Right ventricle myocardium inferior (tissue), 1 donor: ENCODE data around the gene CCNQ. TPM values are rescaled to one million over a fixed set of nuclear protein-coding genes. Genes with fewer than 3 reads are reported as not detected.

ENCODE experiments used
- ATAC-seq: fragments of 200-7000 bp; cut with Tn5 transposase; one replicate; pipeline ENCODE4 v1.9.1; 2020; ENCODE audit warnings: mild to moderate bottlenecking, moderate library complexity
- DNase-seq: peaks from one replicate; pipeline ENCODE4 v3.0.0; 2021; ENCODE audit errors: missing footprints
- intact Hi-C: fragments of 100-400 bp; cut with DNase I; formaldehyde crosslinking; loops from one replicate; pipeline ENCODE4 v1.11.0; 2022
- total RNA-seq: library from RNA; stranded (reverse); fragmentation: NEBNext Ultra II Directional; extraction: Animal tissue kit (Norgen Biotek cat#: 25700); gene quantifications from one replicate; pipeline ENCODE4 v1.2.1, GENCODE V29; 2021
- donor health status: DM: no; HTN: yes; CAD: no; lungs with severe emphysema.

The CCNQ gene
- total RNA-seq, 1 donor from 2014 or later, result 42.6 TPM

DNA sequence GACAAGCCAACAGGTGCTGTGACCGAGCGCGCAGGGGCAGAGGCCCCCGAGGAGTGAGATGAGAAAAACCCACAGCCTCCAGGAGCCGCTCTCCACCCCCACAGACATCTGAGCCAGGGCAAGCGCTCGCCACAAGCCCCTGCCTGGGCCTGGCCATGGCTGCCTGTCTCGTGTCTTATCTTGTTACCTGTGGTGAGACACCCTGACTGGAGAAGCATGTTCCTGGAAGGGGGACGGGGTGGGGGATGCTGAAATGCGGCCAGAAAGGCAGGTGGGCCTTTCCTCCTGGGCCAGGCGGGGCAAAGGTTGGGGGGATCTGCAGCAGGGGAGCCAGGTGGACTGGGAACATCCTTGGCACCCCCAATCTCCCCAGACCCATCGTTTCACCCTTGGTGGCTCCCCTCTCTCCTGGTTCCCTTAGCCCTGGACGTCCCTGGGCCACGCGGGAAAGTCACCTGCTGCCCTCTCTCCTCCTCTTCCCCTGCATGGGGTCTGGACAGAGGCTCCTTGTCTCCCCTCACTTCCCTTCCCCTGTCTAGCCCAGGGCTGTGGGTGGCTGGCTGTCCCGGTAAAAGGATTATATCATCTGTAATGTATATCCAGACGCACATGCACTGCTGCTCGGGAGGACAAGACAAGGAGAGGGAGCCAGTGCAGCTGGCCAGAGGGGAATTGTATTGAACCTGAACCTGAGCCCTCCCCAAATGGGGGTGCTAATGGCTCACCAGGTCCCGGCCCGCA is 39.7 kb upstream of the CCNQ start:
- intact Hi-C loops, result no loop called here
- ATAC-seq (no peak), DNase-seq (no peak)

GRCh38 chrX:153638041-153638371 is 39.1 kb upstream of the CCNQ start:
- intact Hi-C loops, result no loop called here
- DNase-seq (no peak), ATAC-seq (no peak)

- intact Hi-C loops, result no loop called here
- ATAC-seq (no peak), DNase-seq (no peak)
Observed at GRCh38 chrX:153637121-153638040, 38.4 kb upstream of the CCNQ start.

DNA sequence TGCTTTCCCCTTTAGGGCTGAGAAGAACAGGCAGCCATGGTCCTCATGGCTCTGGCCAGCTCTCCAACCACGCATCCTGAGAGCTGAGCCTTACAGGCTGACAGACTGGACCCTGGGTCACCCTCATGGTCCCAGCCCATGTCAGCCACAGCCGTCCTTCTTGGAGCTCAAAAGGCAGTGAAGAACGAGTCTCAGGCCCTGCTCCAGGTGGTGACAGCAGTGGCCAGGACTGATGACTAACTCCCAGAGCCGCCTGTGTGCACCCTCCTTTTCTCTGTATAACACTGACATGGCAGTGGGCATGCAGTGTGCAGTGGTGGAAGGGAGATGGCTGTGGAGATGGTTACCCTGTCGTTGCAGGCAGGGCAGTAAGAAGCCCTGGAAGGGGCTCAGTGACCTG is 37.8 kb upstream of the CCNQ start:
- ATAC-seq, result no peak
- no peak for DNase-seq
- intact Hi-C loops, result no loop called here

DNA sequence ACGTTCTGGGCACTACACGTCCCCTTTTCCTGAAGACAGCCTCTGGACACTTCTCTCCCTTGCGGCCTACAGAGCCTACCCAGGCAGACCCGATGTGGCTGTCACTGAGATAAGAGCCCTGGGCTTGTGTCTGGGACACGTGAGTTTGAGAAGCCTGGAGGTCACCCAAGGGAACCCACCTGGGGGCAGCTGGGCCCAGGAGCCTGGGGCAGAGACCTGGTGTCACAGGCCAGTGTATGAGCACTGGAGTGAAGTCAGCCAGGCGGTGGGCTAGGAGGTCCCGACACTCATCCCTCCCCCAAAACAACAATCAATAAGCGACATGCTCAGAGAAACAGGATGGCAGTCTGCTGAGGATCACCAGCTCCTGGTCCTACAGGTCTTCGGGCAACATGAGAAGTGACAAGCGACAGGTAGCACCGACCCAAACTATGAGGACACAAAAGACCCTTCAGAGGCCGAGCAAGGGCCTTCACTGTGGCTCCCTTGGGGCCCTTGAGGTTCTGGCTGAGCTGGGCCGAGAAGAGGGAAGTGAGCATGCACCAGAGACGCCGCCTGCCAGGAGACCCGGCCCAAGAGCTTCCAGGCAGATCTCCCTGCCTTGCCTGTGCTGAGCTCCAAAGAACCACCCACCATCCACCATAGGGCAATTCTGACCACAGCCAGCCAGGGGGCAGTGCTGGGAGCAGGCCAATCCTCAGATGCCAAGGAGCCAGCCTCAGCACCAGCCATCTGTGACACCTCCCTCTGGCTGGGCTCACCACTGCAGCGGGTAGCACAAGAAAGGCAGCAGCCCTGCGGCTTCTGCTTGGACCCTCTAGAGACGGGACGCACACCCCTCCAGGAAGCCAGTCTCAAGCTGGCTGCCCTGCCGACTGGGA is 37.1 kb upstream of the CCNQ start:
- ATAC-seq (no peak), DNase-seq (no peak)
- intact Hi-C loops, result no loop called here

DNA sequence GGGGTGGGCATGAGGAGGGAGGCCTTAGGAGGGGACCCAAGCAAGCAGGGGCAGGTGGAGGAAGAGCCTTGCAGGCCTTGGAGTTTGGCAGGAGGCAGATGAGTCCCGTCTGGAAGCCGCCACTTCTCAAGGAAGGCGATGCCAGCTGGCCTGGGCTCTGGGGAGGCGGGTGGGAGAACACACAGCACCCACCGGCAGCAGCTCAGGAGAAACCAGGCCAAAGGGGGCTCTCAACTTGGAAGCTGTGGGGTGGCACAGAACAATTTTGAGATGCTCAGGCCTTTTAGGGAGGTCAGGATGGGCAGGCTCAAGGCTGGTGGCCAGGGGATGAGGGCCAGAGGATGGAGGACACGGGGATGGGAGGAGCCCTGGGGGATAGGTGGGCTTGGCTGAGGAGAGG is 36.4 kb upstream of the CCNQ start:
- ATAC-seq, result no peak
- intact Hi-C loops, result no loop called here
- no peak for DNase-seq

- intact Hi-C loops, result no loop called here
- DNase-seq, result no peak
- no peak for ATAC-seq
Observed at GRCh38 chrX:153634832-153635231, 35.9 kb upstream of the CCNQ start.

- no peak for ATAC-seq
- DNase-seq, result no peak
- intact Hi-C loops, result no loop called here
Observed at GRCh38 chrX:153634236-153634635, 35.3 kb upstream of the CCNQ start.

DNA sequence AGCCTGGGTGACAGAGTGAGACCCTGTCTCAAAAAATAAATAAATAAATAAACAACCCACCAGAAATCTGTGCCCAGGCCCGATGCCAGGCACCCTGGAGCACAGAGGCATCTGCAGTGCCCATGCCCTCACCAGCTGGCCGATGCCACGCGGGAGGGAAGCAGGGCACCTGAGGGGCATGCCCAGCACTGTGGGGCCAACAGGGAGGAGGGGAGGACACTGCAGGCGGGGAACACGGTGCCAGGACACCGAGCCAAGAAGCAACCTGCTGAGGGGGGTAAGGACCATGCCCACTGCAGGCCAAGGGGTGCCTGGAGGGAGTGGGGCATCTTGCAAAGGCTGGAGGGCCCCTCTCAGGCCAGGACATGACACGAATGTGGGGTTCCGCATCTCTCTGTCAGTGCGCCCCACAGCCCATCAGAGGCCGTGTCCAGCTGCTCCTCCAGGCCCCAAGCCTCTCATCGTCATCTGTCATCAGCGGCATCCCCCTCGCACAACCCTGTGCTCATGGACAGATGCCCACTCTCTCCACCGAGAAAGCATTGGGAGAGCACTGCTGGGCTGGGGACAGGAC is 34.8 kb upstream of the CCNQ start:
- DNase-seq (no peak), ATAC-seq (no peak)
- intact Hi-C loops, result no loop called here

DNA sequence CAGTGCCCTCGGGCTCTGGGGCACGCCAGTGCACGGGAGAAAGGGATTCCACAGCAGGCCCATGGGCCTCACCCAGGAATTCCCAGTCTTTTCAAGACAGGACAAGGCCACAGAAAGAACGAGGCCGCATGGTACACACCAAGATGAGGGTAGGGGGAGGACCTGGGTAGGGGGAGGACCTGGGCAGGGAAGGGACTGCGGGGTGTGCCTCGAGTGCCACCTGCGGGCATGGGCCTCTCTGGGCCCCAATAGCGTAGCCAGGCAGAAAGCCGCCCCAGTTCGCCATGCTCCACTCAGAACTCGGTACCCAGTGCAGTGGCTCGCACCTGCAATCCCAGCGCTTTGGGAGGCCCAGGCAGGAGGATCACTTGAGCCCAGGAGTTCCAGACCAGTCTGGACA is 34.1 kb upstream of the CCNQ start:
- DNase-seq (no peak), ATAC-seq (no peak)
- intact Hi-C loops, result no loop called here

DNA sequence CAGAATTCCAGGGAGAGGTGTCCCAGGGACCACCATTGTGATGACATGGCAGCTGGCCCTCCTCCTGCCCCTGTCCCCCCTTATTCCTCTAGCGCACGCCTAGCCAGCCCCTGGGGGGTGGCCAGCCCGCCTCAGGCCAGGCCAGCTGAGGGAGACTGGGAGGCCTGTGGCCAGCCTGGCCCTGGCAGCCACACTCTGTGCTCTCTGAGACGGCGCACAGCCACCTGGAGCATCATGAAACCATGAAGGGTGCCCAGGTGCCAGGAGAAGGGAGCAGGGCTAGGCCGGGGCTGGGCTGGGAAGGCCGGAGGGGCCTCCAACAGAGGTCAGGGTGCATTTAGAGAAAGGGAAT is 33.6 kb upstream of the CCNQ start:
- intact Hi-C loops, result no loop called here
- no peak for DNase-seq
- ATAC-seq, result no peak

GRCh38 chrX:153631907-153632594 is 33.1 kb upstream of the CCNQ start:
- no peak for DNase-seq
- ATAC-seq, result no peak
- intact Hi-C loops, result no loop called here

GRCh38 chrX:153631346-153631745 is 32.4 kb upstream of the CCNQ start:
- intact Hi-C loops, result no loop called here
- DNase-seq (no peak), ATAC-seq (no peak)

DNA sequence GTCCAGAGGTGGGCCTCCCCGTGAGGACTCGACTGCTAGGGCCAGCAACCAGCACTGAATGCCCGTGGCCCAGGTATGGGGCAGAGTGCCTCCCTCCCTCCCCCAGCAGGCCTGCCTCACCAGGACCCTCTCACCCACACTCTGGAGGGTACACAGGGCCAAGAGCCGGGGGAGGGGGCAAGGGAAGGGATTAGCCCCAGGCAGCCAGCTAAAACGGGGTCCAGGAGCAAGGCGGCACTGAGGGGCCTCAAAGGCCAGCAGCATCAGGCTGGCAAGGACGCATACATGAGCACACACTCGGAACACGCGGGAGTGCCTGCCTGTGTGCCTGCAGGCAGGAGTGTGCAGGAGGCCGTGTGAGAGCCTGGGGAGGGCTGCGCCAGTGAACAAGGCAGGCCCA is 29.7 kb upstream of the CCNQ start:
- DNase-seq (no peak), ATAC-seq (no peak)
- intact Hi-C loops, result no loop called here

DNA sequence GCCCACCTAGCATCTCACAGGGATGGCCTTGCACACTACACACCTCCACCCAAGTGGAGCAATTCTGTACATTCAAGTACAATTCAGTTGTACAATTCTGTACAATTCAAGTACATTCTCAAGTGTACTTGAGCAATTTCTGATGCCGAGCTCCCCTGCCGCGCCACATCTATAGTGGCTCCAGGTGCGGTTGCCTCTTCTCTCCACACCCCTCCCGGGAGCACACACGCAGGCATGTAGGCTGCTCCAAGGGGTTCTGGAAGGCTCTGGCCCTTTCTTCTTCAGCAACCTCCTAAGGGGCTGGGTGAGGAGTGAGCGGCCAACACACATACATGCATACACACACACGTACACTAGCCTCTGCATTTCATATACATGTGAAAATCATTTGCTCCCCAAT is 29.2 kb upstream of the CCNQ start:
- DNase-seq (no peak), ATAC-seq (no peak)
- intact Hi-C loops, result no loop called here

DNA sequence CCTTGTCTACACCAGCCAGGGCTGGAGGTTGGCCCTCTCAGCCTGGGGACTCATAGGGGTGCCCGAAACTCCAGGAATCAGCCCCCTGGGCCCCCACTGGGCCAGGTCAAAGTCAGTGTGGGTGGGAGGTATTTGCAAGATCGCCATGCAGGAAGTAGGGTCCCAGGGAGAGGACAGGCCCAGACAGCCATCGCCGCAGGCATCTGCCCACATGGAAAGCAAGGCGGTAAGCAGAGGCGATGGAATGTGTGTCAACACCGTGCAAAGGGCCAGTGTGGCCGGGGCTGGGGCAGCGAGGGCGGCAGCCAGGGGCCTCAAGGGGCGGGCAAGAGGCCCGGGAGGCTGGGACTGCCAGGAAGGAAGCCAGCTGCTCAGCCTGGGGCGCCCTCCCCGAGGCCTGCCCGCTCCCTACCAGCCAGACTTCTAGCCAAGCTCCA is 28.8 kb upstream of the CCNQ start:
- intact Hi-C loops, result no loop called here
- ATAC-seq (no peak), DNase-seq (no peak)

DNA sequence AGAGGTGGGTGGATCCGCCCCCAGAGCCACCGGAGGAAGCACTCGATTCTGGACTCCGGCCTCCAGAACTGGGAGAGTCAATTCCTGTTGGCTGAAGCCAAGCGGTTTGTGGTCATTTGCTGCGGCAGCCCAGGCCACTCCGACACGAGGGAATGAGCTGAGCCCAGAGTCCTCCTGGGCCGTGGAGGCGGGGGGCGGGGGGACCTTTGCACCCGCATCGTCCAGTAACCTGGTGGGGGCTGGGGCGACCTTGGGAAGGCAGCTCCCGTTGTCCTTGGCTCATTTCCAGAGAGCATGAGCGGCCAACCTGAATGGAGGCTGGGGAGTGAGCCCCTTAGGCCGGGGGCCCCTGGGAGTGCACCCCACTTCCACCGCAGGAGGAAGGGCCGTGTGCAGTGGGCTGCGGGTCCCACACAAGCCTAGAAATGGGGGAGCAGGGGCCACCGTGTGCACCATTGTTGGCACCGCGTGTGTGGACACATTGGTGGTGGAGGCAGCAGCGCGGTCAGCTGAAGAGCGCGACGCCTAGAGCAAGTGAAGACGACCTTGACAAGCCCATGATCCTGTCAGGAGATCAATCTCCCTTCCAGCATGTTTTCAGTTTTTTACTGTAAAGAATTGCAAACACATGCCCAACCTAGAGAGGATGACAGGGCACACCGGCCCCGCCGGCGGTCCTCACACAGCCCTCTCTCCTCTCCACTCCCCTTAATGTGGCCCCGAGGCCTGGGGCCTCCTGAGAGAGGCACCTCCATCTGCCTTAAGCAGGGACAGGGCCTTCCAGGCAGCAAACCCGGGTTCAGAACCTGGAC is 28.1 kb upstream of the CCNQ start:
- intact Hi-C loops, result no loop called here
- ATAC-seq, result no peak
- DNase-seq, result no peak
